Measurements from ENCODE around the gene NTMT1. TPM values are rescaled to one million over a fixed set of nuclear protein-coding genes. Genes with fewer than 3 reads are reported as not detected.

Gene NTMT1
- total RNA-seq, 6 donors from 2014 or later, result 15.0 to 37.7 (median 23.6) TPM

DNA sequence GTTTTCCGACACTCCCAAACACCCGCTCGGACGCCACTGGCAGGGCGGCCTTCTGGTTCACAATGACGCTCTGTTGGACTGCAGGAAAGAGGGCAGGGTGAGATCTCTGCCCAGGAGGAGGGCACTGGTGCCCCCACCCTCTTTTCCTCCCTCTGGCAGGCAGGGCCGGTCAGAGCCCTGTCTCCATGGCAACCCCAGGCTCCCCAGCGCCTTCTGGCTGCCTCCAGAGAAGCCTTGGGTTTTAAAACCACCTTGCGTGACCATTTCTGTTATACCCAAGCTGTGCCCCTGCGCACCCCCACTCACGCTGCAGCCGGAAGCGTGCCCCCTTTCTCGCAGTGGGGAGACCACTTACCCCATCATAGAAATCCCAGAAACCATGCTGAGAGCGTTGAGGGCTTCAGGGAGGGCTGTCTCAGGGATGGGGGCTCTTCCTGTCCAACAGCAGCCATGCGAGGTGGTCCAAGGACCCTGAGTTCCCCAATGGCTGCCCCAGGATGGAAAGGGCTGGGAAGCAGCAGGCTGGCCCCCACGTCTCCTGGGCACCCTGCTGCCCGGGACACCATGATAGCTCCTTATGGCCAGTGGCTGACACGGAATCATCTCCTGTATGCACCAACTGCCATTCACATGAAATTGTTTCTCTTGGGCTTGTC is 12.3 kb upstream of the NTMT1 start:
- DNase-seq (no peak), ATAC-seq (ENCODE audit: low FRiP score in 2 of 2) (no peak)
- no peak overlapping the region for H3K4me3 ChIP-seq
- H3K4me1 ChIP-seq, result peaks cover 17 to 26% (median 24%) of the 10 kb centered on the region in 4 donors
- H3K36me3 ChIP-seq, result no peaks in the 10 kb centered on the region
- no peak overlapping the region for H3K27ac ChIP-seq
- H3K27me3 ChIP-seq, result no peaks in the 10 kb centered on the region
- TF ChIP-seq POLR2AphosphoS5 (IDR thresholded peaks at IDR 0.05) (no peak), CTCF (IDR thresholded peaks at IDR 0.05) (no peak)
- WGBS, 2 donors, result 63 to 71% methylated on average over 11 to 19 of the region's 19 CpGs
- H3K9me3 ChIP-seq, result no peaks in the 10 kb centered on the region

- peaks cover 0 to 4% (median under 1%) of the 10 kb centered on the region in 4 donors for H3K27me3 ChIP-seq
- H3K4me3 ChIP-seq, result no peak overlapping the region
- no peaks in the 10 kb centered on the region for H3K9me3 ChIP-seq
- no peak overlapping the region for H3K27ac ChIP-seq
- DNase-seq, result no peak
- no peaks in the 10 kb centered on the region for H3K36me3 ChIP-seq
- peaks cover 6 to 17% (median 14%) of the 10 kb centered on the region in 4 donors for H3K4me1 ChIP-seq
- ATAC-seq (ENCODE audit: low FRiP score in 2 of 2), result no peak
- WGBS, 2 donors, result 80 to 86% methylated on average over 4 to 10 of the region's 10 CpGs
- TF ChIP-seq EP300 (IDR thresholded peaks at IDR 0.05), result no peak
Measured at GRCh38 chr9:129614932-129615331, 11.0 kb upstream of the NTMT1 start.

GRCh38 chr9:129615407-129616285 is 10.3 kb upstream of the NTMT1 start:
- H3K36me3 ChIP-seq, result no peaks in the 10 kb centered on the region
- no peak for ATAC-seq (ENCODE audit: low FRiP score in 2 of 2)
- peaks cover 12 to 18% (median 17%) of the 10 kb centered on the region in 4 donors for H3K4me1 ChIP-seq
- H3K9me3 ChIP-seq, result no peaks in the 10 kb centered on the region
- no peak overlapping the region for H3K4me3 ChIP-seq
- H3K27me3 ChIP-seq, result peaks cover 0 to 12% (median 4%) of the 10 kb centered on the region in 4 donors
- 76 to 81% methylated on average over 15 to 31 of the region's 31 CpGs for WGBS, 2 donors
- TF ChIP-seq CTCF (IDR thresholded peaks at IDR 0.05) (no peak), POLR2A (IDR thresholded peaks at IDR 0.05) (no peak), EP300 (IDR thresholded peaks at IDR 0.05) (no peak), POLR2AphosphoS5 (IDR thresholded peaks at IDR 0.05) (no peak)
- no peak for DNase-seq
- H3K27ac ChIP-seq, result no peak overlapping the region

DNA sequence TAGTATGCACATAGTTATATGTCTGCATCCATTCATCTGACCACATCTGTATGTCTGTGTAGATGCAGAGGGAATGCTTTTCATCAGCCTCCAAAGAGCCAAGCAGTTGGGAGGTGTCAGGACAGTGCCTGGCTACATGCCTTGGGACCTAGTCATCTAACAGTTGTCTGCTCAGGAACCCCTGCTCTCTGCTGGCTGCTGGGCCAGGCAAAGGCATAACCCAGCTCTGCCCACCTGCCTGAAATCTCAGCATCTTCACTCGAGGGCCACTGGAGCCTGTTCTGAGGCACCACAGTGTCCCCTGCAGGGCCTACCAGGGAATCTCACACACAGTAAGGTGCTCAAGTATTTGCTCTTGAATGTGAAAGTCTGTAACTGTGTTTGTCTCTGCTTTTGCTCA is 8.8 kb upstream of the NTMT1 start:
- 0% methylated on average over 1 of the region's 1 CpG for WGBS, 2 donors
- DNase-seq, result no peak
- TF ChIP-seq CTCF (IDR thresholded peaks at IDR 0.05) (peak in 3 of 6 experiments; percentile 13 to 26 (median 16)), POLR2A (IDR thresholded peaks at IDR 0.05) (no peak)
- Histone ChIP-seq H3K27ac (no peak overlapping the region), H3K36me3 (no peaks in the 10 kb centered on the region), H3K4me3 (no peak overlapping the region), H3K4me1 (peaks cover 9 to 14% (median 10%) of the 10 kb centered on the region in 4 donors), H3K27me3 (peaks cover 0 to 15% (median 4%) of the 10 kb centered on the region in 4 donors), H3K9me3 (no peaks in the 10 kb centered on the region)
- ATAC-seq (ENCODE audit: low FRiP score in 2 of 2), result peak in 1 of 2 donors; percentile 22
